ENCODE measurements around the gene RAPGEF2. TPM values are rescaled to one million over a fixed set of nuclear protein-coding genes. Genes with fewer than 3 reads are reported as not detected.

The RAPGEF2 gene
- total and polyA plus RNA-seq, 2 donors (not counting 3 experiments of a cell fraction or from before 2014, with no cell fraction given), result 28.7 to 55.2 TPM

DNA sequence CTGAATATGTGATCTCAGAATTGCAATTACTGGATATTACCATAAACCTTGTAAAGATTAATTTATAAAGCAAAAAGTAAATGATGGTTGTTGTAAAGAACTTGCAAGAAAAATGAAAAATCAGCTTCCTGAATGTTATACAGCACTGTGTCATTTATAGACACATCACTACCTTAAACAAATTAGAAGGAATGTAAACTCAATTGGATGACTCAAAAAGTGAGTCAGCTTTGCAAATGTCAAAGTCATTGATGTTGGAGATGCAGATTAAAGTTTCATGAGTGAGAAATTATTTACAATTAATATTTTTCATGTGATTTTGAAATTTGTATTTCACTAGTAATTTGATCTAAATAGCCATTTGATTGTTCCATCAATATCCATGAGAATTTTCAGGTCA lies 193.2 kb downstream of the RAPGEF2 start:
- Histone ChIP-seq H3K4me1 (ENCODE audit: control insufficient read depth, extremely low read depth, insufficient read depth, low read length) (peaks cover 19% of the 10 kb centered on the region), H3K4me3 (replicated peaks in 1 of 3; ENCODE audit: insufficient read depth in 1 of 3, low read depth in 1 of 3, low read length in 3 of 3) (no peak overlapping the region), H3K27ac (ENCODE audit: insufficient read depth, low read depth, low read length) (peak overlapping the region; percentile 15), H3K27me3 (ENCODE audit: control insufficient read depth in 2 of 2, insufficient read depth in 2 of 2, low read length in 2 of 2) (no peaks in the 10 kb centered on the region), H3K9ac (replicated peaks; ENCODE audit: extremely low read depth, insufficient read depth, low read length) (no peak overlapping the region), H3K4me2 (ENCODE audit: insufficient read depth, low read length) (no peak overlapping the region), H2AFZ (ENCODE audit: low read depth, low read length) (no peak overlapping the region), H4K20me1 (replicated peaks; ENCODE audit: control insufficient read depth, extremely low read depth, insufficient read depth, low read length) (no peaks in the 10 kb centered on the region), H3K9me3 (replicated peaks; ENCODE audit: control insufficient read depth, insufficient read depth, low read length) (no peaks in the 10 kb centered on the region), H3K36me3 (ENCODE audit: control insufficient read depth in 2 of 2, extremely low read depth in 1 of 2, insufficient read depth in 2 of 2, low read length in 2 of 2) (no peaks in the 10 kb centered on the region), H3K79me2 (ENCODE audit: control insufficient read depth, insufficient read depth, low read length) (peaks cover 2% of the 10 kb centered on the region), H3K9me1 (replicated peaks; ENCODE audit: control insufficient read depth, extremely low read depth, insufficient read depth, low read length) (no peaks in the 10 kb centered on the region)
- intact Hi-C loops (cut with micrococcal nuclease) (loop anchor here (5.0 kb wide), 1 partner anchor 69 kb away; no protein-coding TSS in a partner anchor), dilution Hi-C loops (cut with MboI; ENCODE audit: extremely low pct_ligation_motif_present, low sequenced_read_pairs) (no loop called here)
- TF ChIP-seq EZH2 (IDR thresholded peaks at IDR 0.05; ENCODE audit: borderline replicate concordance, low read depth, low read length, severe bottlenecking) (no peak), POLR2A (IDR thresholded peaks at IDR 0.05; ENCODE audit: low read depth, low read length) (no peak), POLR2AphosphoS5 (IDR thresholded peaks at IDR 0.05; ENCODE audit: insufficient read depth, low read depth, low read length) (no peak), GATA2 (IDR thresholded peaks at IDR 0.05; ENCODE audit: insufficient read depth, insufficient read length, low read depth, low read length) (peak; percentile 25), FOS (IDR thresholded peaks at IDR 0.05; ENCODE audit: borderline replicate concordance, insufficient read depth, low read length) (peak; percentile 95), JUN (IDR thresholded peaks at IDR 0.05; ENCODE audit: borderline replicate concordance, insufficient read depth, insufficient read length, low read depth) (peak; percentile 73), MYC (IDR thresholded peaks at IDR 0.05; ENCODE audit: low read depth, low read length) (no peak)
- TF ChIP-seq, protein P1, sequence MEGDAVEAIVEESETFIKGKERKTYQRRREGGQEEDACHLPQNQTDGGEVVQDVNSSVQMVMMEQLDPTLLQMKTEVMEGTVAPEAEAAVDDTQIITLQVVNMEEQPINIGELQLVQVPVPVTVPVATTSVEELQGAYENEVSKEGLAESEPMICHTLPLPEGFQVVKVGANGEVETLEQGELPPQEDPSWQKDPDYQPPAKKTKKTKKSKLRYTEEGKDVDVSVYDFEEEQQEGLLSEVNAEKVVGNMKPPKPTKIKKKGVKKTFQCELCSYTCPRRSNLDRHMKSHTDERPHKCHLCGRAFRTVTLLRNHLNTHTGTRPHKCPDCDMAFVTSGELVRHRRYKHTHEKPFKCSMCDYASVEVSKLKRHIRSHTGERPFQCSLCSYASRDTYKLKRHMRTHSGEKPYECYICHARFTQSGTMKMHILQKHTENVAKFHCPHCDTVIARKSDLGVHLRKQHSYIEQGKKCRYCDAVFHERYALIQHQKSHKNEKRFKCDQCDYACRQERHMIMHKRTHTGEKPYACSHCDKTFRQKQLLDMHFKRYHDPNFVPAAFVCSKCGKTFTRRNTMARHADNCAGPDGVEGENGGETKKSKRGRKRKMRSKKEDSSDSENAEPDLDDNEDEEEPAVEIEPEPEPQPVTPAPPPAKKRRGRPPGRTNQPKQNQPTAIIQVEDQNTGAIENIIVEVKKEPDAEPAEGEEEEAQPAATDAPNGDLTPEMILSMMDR (IDR thresholded peaks at IDR 0.05; ENCODE audit: extremely low read depth in 1 of 2, insufficient read depth in 1 of 2, low read depth in 1 of 2, low read length in 2 of 2), result no peak
- ChIA-PET CTCF (interaction anchor here (0.8 to 1.5 kb wide), 4 partner anchors 12 to 54 kb away, joined by 3 to 5 read pairs (median 3); no protein-coding TSS in a partner anchor), POLR2A (no interaction called here)
- no TSS peak for BruUV-seq (replicated peaks)
- peak; percentile 51 for DNase-seq (ENCODE audit: low read depth, low spot score)
- peak; percentile 56 for FAIRE-seq
